Measurements from ENCODE around the gene WBP2.

WBP2 gene

GRCh38 chr17:75834928-75835653 lies 20.0 kb downstream of the WBP2 start:
- TF ChIP-seq, protein P1, sequence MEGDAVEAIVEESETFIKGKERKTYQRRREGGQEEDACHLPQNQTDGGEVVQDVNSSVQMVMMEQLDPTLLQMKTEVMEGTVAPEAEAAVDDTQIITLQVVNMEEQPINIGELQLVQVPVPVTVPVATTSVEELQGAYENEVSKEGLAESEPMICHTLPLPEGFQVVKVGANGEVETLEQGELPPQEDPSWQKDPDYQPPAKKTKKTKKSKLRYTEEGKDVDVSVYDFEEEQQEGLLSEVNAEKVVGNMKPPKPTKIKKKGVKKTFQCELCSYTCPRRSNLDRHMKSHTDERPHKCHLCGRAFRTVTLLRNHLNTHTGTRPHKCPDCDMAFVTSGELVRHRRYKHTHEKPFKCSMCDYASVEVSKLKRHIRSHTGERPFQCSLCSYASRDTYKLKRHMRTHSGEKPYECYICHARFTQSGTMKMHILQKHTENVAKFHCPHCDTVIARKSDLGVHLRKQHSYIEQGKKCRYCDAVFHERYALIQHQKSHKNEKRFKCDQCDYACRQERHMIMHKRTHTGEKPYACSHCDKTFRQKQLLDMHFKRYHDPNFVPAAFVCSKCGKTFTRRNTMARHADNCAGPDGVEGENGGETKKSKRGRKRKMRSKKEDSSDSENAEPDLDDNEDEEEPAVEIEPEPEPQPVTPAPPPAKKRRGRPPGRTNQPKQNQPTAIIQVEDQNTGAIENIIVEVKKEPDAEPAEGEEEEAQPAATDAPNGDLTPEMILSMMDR (conservative IDR thresholded peaks at IDR 0.05; ENCODE audit: control insufficient read depth, insufficient read depth, low read depth, low read length) = no peak
- no peak for DNase-seq (ENCODE audit: low read depth)
- no peak overlapping the region for H3K4me3 ChIP-seq (ENCODE audit: control insufficient read depth, low read depth, low read length)

DNA sequence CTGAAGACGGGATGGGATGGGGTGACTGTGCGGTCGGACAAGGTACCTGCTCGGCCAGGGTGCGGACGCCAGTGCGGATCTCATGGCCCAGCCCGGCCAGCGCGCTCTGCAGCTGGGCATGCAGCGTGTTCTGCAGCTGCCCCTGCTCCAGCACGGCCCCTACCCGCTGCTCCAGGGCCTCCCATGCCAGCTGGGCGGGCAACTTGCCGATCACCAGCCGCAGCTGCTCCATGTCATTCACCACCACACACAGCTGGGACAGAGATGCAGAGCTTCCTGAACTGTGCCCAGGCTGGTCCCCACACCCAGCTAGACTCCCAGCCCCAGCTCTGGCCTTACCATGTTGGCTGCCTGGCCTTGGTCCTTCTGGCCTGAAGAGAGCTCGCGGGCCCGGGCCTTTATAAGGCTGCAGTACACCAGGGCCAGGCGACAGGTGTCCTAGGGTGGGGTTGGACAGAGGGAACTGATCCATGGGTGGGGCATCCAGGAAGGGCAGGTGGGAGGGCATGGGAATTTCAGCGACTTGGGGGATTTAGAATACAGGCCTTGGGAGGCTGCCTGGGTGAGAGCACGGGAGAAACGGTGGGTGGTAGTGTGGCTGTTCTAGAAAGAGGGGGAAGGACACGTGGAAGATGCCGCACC lies 20.7 kb downstream of the WBP2 start:
- TF ChIP-seq, protein P1 (conservative IDR thresholded peaks at IDR 0.05; ENCODE audit: control insufficient read depth, insufficient read depth, low read depth, low read length) = no peak
- no peak for DNase-seq (ENCODE audit: low read depth)
- H3K4me3 ChIP-seq (ENCODE audit: control insufficient read depth, low read depth, low read length) = no peak overlapping the region

- DNase-seq (ENCODE audit: low read depth) = no peak
- TF ChIP-seq, protein P1 (conservative IDR thresholded peaks at IDR 0.05; ENCODE audit: control insufficient read depth, insufficient read depth, low read depth, low read length) = no peak
- H3K4me3 ChIP-seq (ENCODE audit: control insufficient read depth, low read depth, low read length) = no peak overlapping the region
Measured at GRCh38 chr17:75832652-75833400, 22.3 kb downstream of the WBP2 start.

DNA sequence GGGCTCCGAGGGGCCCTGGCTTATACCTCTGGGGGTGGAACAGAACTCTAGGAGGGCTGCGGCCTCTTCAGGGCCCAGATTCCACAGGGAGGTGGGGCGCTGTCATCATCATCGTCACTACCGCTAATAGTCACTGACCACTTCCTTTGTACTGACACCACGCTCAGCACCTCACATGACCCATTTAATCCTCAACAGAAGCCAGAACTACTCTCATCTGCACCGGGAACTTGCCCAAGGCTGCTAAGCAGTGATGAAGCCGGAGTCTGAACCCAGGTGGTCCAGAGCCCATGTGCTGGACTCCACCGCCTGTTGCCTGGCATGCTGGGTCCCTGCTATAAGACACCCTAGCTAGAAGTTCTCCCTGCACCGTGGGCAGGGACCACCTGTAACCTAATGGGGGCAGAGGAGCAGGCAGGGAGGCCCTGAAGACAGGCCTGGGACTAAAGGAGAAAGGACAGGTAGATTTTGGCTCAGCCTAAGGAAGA lies 22.9 kb downstream of the WBP2 start:
- TF ChIP-seq, protein P1 (conservative IDR thresholded peaks at IDR 0.05; ENCODE audit: control insufficient read depth, insufficient read depth, low read depth, low read length) = no peak
- H3K4me3 ChIP-seq (ENCODE audit: control insufficient read depth, low read depth, low read length) = no peak overlapping the region
- DNase-seq (ENCODE audit: low read depth) = peak; percentile 91

DNA sequence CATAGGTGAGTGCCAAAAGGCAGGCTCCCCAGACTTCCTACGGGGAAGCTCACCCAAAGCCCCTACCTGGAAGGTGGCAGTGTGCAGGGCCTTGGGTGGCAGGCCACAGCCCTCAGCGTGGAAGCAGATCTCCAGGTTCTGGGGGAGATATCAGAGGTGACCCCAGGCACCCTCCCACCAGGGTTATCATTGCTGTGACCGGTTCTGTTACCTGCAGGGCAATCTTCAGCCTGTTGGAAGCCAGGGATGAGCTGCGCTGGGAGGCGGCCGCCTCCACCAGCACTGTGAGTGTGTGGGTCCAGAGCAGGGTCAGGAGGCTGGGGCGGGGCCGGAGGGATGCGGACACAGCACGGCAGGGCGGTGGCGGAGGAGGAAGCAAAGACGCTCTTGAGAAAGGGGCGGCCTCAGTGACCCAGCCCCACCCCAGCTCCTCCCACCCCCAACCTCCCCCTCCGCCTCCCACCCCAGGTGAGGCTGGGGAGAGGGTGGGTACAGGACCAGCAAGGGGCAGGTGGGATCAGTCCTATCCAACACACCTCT lies 24.0 kb downstream of the WBP2 start:
- TF ChIP-seq, protein P1 (conservative IDR thresholded peaks at IDR 0.05; ENCODE audit: control insufficient read depth, insufficient read depth, low read depth, low read length) = no peak
- H3K4me3 ChIP-seq (ENCODE audit: control insufficient read depth, low read depth, low read length) = no peak overlapping the region
- no peak for DNase-seq (ENCODE audit: low read depth)

GRCh38 chr17:75830164-75831031 lies 24.7 kb downstream of the WBP2 start:
- no peak for DNase-seq (ENCODE audit: low read depth)
- TF ChIP-seq, protein P1 (conservative IDR thresholded peaks at IDR 0.05; ENCODE audit: control insufficient read depth, insufficient read depth, low read depth, low read length) = peak; percentile 54

More at GRCh38 chr17:75830164-75831031, 24.7 kb downstream of the WBP2 start:
- no peak overlapping the region for H3K4me3 ChIP-seq (ENCODE audit: control insufficient read depth, low read depth, low read length)
